Epithelial cell of proximal tubule (primary cell): Measurements from ENCODE around the gene C3orf20. TPM values are rescaled to one million over a fixed set of nuclear protein-coding genes. Genes with fewer than 3 reads are reported as not detected.

Experiments used
- DNase-seq: peaks from one replicate; pipeline ENCODE4 v3.0.0-alpha.2; 2011; ENCODE audit warnings: low read depth
- H3K4me3 ChIP-seq: 2 replicates; pipeline ENCODE4 v1.5.1; 2011; ENCODE audit warnings: low read depth, mild to moderate bottlenecking, low read length
- total RNA-seq: library from RNA; depleted of rRNA; stranded (reverse); fragments of >200 nt; gene quantifications from 2 replicates; pipeline ENCODE4 v1.2.3, GENCODE V29; 2015
- TF ChIP-seq, protein P1 (sequence below): conservative IDR thresholded peaks from 2 replicates; pipeline ENCODE4 v1.5.1; 2012; ENCODE audit warnings: low read depth, mild to moderate bottlenecking, low read length

The C3orf20 gene
- total RNA-seq, 1 donor from 2014 or later, result not detected

DNA sequence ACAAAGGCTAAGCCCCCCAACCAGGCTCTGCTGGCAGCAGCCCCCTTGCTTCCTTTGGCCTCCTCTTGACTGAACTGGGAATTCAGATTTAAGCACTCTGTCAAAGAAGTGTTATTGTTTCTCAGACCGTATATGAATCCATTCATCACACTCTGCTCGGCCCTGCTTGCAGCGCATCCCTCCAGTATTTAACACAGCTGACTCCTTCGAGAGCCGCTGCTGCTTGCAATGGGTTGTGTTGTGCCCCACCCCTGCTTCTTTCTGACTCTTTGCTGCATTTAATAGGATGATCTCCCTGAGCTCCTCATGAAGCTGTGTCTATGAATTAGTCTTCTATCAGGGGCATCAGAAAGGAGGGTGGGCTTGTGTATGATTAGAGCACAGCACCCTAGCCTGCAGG is 31.2 kb downstream of the C3orf20 start:
- TF ChIP-seq, protein P1, sequence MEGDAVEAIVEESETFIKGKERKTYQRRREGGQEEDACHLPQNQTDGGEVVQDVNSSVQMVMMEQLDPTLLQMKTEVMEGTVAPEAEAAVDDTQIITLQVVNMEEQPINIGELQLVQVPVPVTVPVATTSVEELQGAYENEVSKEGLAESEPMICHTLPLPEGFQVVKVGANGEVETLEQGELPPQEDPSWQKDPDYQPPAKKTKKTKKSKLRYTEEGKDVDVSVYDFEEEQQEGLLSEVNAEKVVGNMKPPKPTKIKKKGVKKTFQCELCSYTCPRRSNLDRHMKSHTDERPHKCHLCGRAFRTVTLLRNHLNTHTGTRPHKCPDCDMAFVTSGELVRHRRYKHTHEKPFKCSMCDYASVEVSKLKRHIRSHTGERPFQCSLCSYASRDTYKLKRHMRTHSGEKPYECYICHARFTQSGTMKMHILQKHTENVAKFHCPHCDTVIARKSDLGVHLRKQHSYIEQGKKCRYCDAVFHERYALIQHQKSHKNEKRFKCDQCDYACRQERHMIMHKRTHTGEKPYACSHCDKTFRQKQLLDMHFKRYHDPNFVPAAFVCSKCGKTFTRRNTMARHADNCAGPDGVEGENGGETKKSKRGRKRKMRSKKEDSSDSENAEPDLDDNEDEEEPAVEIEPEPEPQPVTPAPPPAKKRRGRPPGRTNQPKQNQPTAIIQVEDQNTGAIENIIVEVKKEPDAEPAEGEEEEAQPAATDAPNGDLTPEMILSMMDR, result no peak
- H3K4me3 ChIP-seq, result no peak overlapping the region
- no peak for DNase-seq

DNA sequence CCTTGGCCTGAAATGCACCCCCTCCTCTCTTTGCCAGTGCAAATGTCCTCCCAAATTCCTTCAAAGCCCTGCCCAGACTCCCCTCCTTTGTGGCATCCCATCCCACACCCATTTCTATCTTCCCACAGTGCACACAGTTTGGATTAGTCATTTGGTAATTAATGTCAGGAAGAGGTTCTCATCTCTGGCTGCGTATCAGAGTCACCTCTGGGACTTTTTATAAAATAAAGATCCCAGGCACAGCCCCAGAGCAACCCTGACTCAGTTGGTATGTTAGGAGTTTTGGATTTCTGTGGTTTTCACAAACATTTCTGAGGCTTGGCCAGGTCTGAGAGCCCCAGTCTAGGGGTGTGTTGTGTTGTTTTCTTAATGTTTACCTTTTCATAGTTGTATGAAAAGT is 41.6 kb downstream of the C3orf20 start:
- no peak for DNase-seq
- TF ChIP-seq, protein P1, result no peak
- H3K4me3 ChIP-seq, result no peak overlapping the region

DNA sequence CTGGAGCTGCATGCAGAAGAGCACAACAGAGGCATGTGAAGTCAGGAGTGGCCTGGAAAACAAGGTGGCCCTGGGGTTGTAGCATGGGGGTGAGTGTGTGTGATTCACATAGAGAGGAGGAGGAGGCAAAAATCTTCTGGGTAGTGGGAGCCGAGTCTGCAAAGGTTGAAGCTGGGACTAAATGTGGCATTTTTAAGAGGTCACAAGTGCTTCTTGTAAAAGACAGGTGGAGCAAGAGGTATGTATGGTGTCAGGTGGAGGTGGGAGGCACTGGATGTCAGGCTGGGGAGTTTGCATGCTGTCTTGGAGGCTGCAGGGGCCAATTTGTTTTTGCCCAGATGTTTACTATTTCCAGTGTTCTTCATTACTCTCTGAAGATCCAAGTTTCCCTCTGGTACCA is 42.4 kb downstream of the C3orf20 start:
- DNase-seq, result no peak
- TF ChIP-seq, protein P1, result no peak
- H3K4me3 ChIP-seq, result no peak overlapping the region

DNA sequence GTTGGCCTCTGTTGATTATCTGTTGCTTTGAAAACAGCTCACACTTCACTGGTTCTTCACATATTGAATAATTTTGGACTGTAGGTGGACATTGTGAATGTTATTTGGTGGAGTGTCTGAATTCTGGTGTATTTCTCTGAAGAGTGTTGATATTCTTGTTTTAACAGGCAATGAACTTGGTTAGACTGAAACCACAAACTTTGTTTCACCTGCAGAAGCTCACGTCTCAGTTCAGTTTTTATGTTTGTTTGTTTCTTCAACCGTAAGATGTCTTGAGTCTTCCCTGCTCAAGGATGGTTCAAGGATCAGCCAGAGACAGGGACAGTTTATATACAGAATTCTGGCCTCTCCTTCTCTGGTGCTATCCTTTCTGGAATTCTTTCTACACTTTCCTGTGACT is 43.6 kb downstream of the C3orf20 start:
- DNase-seq, result no peak
- TF ChIP-seq, protein P1, result no peak
- H3K4me3 ChIP-seq, result no peak overlapping the region

- no peak for DNase-seq
- TF ChIP-seq, protein P1, result no peak
- no peak overlapping the region for H3K4me3 ChIP-seq
Observed at GRCh38 chr3:14719006-14719405, 44.1 kb downstream of the C3orf20 start.

DNA sequence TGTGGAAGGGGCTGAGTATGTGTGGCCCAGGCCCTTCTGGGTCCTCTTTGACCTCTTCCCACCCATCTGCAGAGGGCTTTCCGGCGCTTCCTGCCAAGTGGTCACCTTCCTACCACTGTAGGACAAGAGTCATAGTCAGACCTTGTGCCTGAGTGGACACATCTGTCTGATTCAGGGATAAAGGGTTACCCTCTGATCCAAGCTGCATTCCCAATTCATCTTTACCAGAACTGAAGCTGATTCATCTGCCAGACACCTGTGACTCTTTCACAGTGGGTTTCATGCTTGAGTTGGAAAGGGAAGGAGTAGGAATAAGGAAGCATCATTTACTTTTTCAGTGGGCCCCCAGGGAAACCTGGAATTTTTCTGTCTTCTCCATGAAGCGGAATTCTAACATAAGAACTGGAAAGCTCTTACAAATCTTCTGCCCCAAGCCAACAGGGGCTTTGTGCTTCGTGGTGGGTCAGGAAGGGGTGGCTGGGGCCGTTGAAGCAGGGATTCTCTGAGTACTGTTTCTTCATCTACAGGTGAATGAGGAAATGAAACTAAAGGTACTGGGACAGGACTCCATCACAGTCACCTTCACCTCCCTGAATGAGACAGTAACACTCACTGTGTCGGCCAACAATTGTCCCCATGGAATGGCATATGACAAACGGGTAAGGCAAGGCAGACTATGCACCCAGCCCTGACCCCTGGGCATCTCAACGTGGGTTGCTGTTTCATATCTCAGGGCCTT is 46.4 kb downstream of the C3orf20 start:
- TF ChIP-seq, protein P1, result no peak
- DNase-seq, result no peak
- no peak overlapping the region for H3K4me3 ChIP-seq

DNA sequence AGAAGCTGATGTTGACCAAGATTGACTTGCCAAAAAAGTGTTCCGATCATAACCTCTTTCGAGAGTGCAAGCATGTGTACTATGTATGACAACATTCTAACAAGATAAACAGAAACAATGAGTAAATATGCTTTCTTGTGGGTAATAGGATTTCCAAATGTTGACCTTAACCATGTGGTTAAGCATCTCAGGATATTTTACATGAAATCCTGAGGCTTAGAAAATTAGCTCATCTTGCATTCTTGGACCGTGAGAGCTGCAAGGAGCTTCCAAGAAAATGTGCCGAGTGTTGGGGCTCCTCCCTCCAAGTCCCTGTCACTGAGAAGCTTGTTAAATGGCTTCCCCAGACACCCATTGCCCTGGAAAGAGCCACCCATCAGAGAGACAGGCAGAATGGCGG is 50.1 kb downstream of the C3orf20 start:
- no peak for DNase-seq
- no peak overlapping the region for H3K4me3 ChIP-seq
- TF ChIP-seq, protein P1, result no peak
